Pancreas (tissue), 10 donors: ENCODE measurements around the gene CELF4. TPM values are rescaled to one million over a fixed set of nuclear protein-coding genes. Genes with fewer than 3 reads are reported as not detected.
"Not testable (repeated sequence)": the region's sequence is repeated elsewhere in the genome, so short reads cannot be mapped to it uniquely, and the experiment has no call there.

ENCODE experiments used
- ATAC-seq, 4 donors: fragments of 200-7000 bp; cut with Tn5 transposase; one replicate each; pipeline versions ENCODE4 v1.8.0 to v1.9.1; 2020; ENCODE audit warnings: mild to moderate bottlenecking in 4 of 4, moderate library complexity in 4 of 4
- DNase-seq, 6 donors: peaks; one replicate each; pipeline ENCODE4 v3.0.0-alpha.2; 2020
- FAIRE-seq: peaks from 2 replicates; lab custom pipeline; 2012; peaks lifted over from hg19 to GRCh38; lab: Jason Lieb, UNC
- H3K27ac ChIP-seq, 4 donors: fragments of 200-600 bp; sonication (generic); 1 replicate in 3 of 4; 2 replicates in 1 of 4; pipeline versions ENCODE4 v1.5.0 to v1.8.0; 2020
- H3K27me3 ChIP-seq, 4 donors: fragments of 200-600 bp; one replicate each; pipeline ENCODE4 v1.8.0; 2021
- H3K36me3 ChIP-seq, 3 donors: fragments of 200-600 bp; sonication (generic) in 1 of 3; one replicate each; pipeline versions ENCODE4 v1.5.0 to v1.8.0; 2020 to 2021
- H3K4me1 ChIP-seq, 3 donors: fragments of 200-600 bp; one replicate each; pipeline ENCODE4 v1.8.0; 2021
- H3K4me3 ChIP-seq, 4 donors: fragments of 200-600 bp; sonication (generic) in 2 of 4; one replicate each; pipeline versions ENCODE4 v1.5.0 to v1.8.0; 2020 to 2021
- H3K9me3 ChIP-seq, 4 donors: fragments of 200-600 bp; one replicate each; pipeline ENCODE4 v1.8.0; 2021
- WGBS, 2 donors: extraction: QIAGEN DNeasy Blood & Tissue Kit; methylation state at CpG; one replicate each; pipeline ENCODE4 v1.1.7; 2013; 5-methylcytosine and 5-hydroxymethylcytosine counted together
- intact Hi-C, 3 donors: fragments of 100-400 bp; cut with DNase I; formaldehyde crosslinking; loops; one replicate each; pipeline versions ENCODE4 v1.11.1 to v1.14.2; 2022
- polyA plus RNA-seq, 2 donors: library from polyadenylated mRNA; stranded (reverse); fragments of 200-250 nt; gene quantifications; one replicate each; pipeline ENCODE4 v1.2.3, GENCODE V29; 2013
- total RNA-seq, 6 donors: library from RNA; stranded (reverse); fragmentation: NEBNext Ultra II Directional in 4 of 6; extraction: Animal tissue kit (Norgen Biotek cat#: 25700) in 4 of 6; gene quantifications; one replicate each; pipeline versions ENCODE4 v1.2.1 to v1.2.4, GENCODE V29; 2021 to 2023
- TF ChIP-seq, protein P1 (sequence below), 4 donors: fragments of 200-600 bp; sonication (generic) in 3 of 4; IDR thresholded peaks; one replicate each; pipeline versions ENCODE4 v1.5.0 to v1.8.0; 2021; ENCODE audit warnings: antibody characterized with exemption in 4 of 4
- donor health status: healthy with polysubstance abuse.
- donor health status: DM: no; HTN: no; CAD: no; lungs with moderate emphysema.
- donor health status: DM: no; HTN: no; CAD: no.
- donor health status: control.
- donor health status: control.
- donor health status: Bipolar disorder and iron deficiency.
- donor health status: DM: yes; HTN: yes; CAD: no.
- donor health status: DM: no; HTN: no; CAD: no.
- donor health status: DM: no; HTN: no; CAD: no.
- donor health status: DM: yes; HTN: yes; CAD: no.

CELF4 gene
- total and polyA plus RNA-seq, 8 donors: 1.0 to 10.0 (median 2.8) TPM

DNA sequence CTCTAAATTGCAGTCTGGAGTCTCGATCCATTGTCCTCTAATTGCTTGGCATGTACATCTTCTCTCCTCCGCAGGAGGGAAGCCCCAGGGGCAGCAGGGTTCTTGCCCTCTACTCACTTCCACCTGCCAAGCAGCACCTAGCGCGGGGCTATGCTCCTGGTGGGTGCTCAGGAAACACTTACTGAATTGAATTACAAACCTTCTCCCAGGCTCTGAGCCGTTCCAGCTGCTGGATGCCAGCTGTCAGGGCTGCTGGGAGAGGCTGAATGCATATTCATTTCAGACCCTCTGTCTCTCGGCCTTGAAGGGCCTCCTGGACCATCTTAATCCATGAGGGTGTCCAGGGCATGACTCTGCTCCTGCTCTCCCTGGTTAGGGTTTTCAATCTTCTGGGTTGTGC, 94.0 kb downstream of the CELF4 start:
- intact Hi-C loops: no loop called here
- Histone ChIP-seq H3K27ac (no peak overlapping the region), H3K4me1 (no peaks in the 10 kb centered on the region), H3K36me3 (no peaks in the 10 kb centered on the region), H3K4me3 (no peak overlapping the region), H3K27me3 (no peaks in the 10 kb centered on the region), H3K9me3 (no peaks in the 10 kb centered on the region)
- WGBS, 2 donors: 60 to 66% methylated on average over 6 of the region's 6 CpGs
- TF ChIP-seq, protein P1, sequence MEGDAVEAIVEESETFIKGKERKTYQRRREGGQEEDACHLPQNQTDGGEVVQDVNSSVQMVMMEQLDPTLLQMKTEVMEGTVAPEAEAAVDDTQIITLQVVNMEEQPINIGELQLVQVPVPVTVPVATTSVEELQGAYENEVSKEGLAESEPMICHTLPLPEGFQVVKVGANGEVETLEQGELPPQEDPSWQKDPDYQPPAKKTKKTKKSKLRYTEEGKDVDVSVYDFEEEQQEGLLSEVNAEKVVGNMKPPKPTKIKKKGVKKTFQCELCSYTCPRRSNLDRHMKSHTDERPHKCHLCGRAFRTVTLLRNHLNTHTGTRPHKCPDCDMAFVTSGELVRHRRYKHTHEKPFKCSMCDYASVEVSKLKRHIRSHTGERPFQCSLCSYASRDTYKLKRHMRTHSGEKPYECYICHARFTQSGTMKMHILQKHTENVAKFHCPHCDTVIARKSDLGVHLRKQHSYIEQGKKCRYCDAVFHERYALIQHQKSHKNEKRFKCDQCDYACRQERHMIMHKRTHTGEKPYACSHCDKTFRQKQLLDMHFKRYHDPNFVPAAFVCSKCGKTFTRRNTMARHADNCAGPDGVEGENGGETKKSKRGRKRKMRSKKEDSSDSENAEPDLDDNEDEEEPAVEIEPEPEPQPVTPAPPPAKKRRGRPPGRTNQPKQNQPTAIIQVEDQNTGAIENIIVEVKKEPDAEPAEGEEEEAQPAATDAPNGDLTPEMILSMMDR (IDR thresholded peaks at IDR 0.05): no peak
- FAIRE-seq (no peak), DNase-seq (no peak), ATAC-seq (no peak)

DNA sequence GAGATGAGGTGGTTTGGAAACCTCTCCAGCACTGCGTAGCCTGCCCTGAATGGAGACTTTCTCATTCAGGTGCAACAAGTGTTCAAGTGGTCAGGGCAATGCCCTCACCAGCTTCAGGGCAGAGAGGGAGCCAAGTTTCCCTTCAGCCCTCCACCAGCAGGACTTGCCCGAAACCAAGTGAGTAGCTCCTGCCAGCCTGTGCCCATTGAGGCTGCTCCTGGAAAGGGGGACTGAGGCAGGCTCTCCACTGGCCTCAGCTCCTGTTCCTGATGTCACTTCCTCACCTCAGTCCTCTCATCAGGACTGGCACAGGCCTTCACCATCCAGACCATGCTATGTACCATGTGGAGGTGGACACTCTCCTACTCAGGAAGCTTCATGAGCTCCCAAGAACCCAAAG, 94.6 kb downstream of the CELF4 start:
- FAIRE-seq (no peak), ATAC-seq (no peak), DNase-seq (no peak)
- WGBS, 2 donors: 85 to 87% methylated on average over 2 of the region's 2 CpGs
- Histone ChIP-seq H3K9me3 (no peaks in the 10 kb centered on the region), H3K4me3 (no peak overlapping the region), H3K4me1 (no peaks in the 10 kb centered on the region), H3K27me3 (no peaks in the 10 kb centered on the region), H3K27ac (no peak overlapping the region), H3K36me3 (no peaks in the 10 kb centered on the region)
- TF ChIP-seq, protein P1 (IDR thresholded peaks at IDR 0.05): no peak
- intact Hi-C loops: no loop called here

DNA sequence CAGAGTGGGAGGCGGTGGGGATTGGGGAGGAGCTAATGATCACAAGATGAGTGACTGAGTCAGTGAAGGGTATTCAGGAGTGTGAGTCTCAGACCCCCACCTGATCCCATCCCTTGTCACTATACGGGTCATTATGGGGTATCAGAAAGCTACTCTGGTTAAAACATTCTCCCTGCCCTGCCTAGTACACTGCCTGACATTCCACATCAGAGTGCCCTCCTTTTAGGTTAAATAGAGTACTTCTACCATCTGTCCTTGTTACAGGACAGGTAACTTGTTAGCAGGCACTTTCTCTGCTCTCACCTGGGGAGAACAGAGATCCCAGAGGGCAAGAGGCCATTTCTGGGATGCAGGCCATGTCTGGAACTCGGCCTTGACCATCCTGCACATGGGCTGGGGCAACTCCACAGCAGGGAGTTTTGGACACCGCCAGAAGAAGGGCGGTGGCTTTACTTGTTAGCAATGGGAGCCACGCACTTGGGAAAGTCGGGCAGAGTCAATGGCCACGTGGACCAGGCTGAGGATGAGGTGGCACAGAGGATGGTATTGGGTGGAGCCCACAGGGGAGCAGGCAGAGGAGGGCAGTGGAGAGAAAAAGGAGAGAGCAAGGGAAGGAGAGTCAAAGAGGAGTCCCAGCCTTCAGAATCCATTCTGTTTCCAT, 98.5 kb downstream of the CELF4 start:
- TF ChIP-seq, protein P1 (IDR thresholded peaks at IDR 0.05): no peak
- no peak overlapping the region for H3K4me3 ChIP-seq
- ATAC-seq (no peak), FAIRE-seq (no peak), DNase-seq (no peak)
- no peak overlapping the region for H3K27ac ChIP-seq
- no peaks in the 10 kb centered on the region for H3K27me3 ChIP-seq
- no peaks in the 10 kb centered on the region for H3K9me3 ChIP-seq
- no peaks in the 10 kb centered on the region for H3K4me1 ChIP-seq
- WGBS, 2 donors: 56 to 74% methylated on average over 8 of the region's 8 CpGs
- intact Hi-C loops: no loop called here
- no peaks in the 10 kb centered on the region for H3K36me3 ChIP-seq

GRCh38 chr18:37465958-37466357, 99.6 kb downstream of the CELF4 start:
- TF ChIP-seq, protein P1 (IDR thresholded peaks at IDR 0.05): no peak
- WGBS, 2 donors: 34 to 40% methylated on average over 8 of the region's 8 CpGs
- no peaks in the 10 kb centered on the region for H3K4me1 ChIP-seq
- intact Hi-C loops: no loop called here
- no peaks in the 10 kb centered on the region for H3K27me3 ChIP-seq
- no peak overlapping the region for H3K4me3 ChIP-seq
- DNase-seq: no peak
- no peaks in the 10 kb centered on the region for H3K9me3 ChIP-seq
- no peaks in the 10 kb centered on the region for H3K36me3 ChIP-seq
- H3K27ac ChIP-seq: no peak overlapping the region
- ATAC-seq: no peak
- FAIRE-seq: no peak

- no peak overlapping the region for H3K27ac ChIP-seq
- no peak overlapping the region for H3K4me3 ChIP-seq
- ATAC-seq: no peak
- FAIRE-seq: no peak
- H3K4me1 ChIP-seq: no peaks in the 10 kb centered on the region
- no peak for DNase-seq
- TF ChIP-seq, protein P1 (IDR thresholded peaks at IDR 0.05): no peak
- H3K27me3 ChIP-seq: no peaks in the 10 kb centered on the region
- intact Hi-C loops: no loop called here
- WGBS, 2 donors: 47 to 53% methylated on average over 2 of the region's 2 CpGs
- no peaks in the 10 kb centered on the region for H3K9me3 ChIP-seq
- H3K36me3 ChIP-seq: no peaks in the 10 kb centered on the region
Measured at GRCh38 chr18:37464257-37464656, 101.3 kb downstream of the CELF4 start.

GRCh38 chr18:37461329-37461728, 104.3 kb downstream of the CELF4 start:
- intact Hi-C loops, FAIRE-seq, H3K36me3 ChIP-seq, H3K4me3 ChIP-seq, H3K27me3 ChIP-seq, H3K9me3 ChIP-seq, H3K27ac ChIP-seq, DNase-seq, ATAC-seq, H3K4me1 ChIP-seq: not testable (repeated sequence)
- 60 to 68% methylated on average over 6 of the region's 6 CpGs for WGBS, 2 donors
